ENCODE data around the gene CALCOCO2. TPM values are rescaled to one million over a fixed set of nuclear protein-coding genes. Genes with fewer than 3 reads are reported as not detected.

CALCOCO2 gene, protein sequence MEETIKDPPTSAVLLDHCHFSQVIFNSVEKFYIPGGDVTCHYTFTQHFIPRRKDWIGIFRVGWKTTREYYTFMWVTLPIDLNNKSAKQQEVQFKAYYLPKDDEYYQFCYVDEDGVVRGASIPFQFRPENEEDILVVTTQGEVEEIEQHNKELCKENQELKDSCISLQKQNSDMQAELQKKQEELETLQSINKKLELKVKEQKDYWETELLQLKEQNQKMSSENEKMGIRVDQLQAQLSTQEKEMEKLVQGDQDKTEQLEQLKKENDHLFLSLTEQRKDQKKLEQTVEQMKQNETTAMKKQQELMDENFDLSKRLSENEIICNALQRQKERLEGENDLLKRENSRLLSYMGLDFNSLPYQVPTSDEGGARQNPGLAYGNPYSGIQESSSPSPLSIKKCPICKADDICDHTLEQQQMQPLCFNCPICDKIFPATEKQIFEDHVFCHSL
- 27.6 and 32.7 TPM in 2 replicates for total RNA-seq

DNA sequence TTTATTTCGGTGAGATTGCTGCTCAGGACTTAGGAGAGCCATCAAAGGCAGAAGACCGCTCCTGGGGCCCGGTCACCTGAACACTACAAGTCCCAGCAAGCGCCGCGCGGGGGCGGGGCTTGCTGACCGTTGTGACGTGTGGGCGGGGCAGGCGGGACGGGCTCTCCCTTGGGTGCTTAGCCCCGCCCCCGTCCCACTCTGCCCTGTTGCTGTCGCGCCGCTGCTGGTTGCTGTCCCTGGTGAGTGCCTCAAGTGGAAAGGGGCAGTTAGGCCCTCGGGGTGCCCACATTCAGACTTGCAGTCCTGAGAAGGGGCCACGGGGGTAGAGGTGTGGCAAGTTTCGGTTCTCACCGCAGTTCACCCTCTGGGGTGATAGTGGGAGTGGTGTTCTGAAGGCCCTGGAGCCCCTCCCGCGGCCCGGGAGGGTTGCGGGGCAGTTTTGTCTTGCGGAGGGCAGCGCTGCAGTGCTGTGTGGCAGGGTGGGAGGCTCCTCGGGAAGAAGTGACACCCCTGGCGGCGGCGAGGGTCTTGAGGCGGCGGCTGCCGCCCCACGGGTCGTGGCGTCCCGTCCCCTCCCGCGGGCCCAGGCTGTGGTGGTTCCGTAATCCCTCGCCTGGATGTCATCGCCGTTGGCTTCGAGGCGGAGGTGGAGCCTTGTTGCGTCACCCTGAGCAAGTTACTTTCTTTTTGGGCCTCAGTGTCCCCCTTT is at the start of gene CALCOCO2:
CALCOCO2 (plus strand) TSS at position 196 of the 709 bp plus-strand sequence. CDS start 10,673 bp downstream, outside the sequence.

DNA sequence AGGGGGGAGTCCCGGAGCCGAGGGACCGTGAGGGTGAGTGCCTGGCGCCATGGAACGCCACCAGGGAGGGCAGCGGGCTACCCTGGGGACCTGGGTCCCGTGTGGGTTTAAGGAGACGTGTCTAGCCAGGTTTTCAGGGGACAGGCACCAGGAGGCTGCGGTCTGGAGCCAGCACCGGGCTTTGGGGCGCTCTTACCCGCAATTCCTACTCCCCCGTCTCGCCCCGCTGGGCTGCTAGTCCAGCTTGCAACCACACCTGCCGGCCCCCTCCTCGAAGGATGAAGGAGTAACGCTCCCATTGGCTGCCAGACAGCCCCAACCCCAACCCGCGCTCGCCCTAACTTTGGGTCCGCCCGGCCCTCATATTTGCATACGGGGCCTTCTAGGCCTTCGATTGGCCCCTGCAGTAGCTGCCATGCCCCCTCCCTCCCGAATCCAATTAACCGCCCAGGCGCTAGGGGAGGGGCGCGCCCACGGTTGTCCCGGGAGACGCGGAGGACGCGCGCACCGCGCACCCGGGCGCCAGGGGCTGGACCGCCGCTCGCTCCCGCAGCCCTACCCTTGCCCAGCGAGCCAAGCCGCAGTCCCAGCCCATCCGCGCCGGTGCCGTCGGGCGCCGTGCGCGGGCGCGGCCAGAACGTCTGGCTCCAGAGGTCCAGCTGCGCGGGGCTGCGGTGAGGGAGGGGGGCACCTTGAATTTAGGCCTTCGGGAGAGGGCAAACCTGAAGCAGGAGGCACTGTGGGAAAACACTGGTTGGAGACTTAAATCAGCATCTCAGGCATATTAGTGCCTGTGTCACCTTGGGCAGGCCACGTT is 13.9 kb upstream of the CALCOCO2 start, which contains the start of gene TTLL6:
TTLL6 (minus strand) TSS at position 456 of the 817 bp plus-strand sequence; CDS start at position 299, 157 bp downstream.

DNA sequence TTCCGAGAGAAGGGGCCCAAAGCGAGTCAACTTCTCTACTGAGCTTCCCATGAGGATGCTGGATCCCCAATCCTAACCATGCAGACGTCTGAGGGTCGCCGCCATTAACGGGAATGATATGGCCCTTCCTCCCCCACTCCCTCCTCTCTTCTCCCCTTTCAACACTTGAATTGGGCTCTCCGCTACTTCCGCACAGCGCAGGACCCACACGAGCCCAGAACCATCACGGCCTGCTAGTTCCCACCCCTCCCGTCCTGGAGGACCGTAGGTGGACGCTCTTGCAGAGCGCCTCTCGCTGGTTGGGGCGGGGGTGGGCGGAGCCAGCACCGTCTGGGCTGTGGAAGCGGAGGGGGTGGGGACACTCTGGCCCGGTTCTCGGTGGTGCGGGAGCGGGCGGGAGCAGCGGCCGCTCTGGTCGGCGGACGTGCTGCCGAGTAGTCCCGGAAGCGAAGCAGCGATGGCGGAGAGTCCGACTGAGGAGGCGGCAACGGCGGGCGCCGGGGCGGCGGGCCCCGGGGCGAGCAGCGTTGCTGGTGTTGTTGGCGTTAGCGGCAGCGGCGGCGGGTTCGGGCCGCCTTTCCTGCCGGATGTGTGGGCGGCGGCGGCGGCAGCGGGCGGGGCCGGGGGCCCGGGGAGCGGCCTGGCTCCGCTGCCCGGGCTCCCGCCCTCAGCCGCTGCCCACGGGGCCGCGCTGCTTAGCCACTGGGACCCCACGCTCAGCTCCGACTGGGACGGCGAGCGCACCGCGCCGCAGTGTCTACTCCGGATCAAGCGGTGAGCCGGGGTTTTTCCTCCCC is 77.4 kb downstream of the CALCOCO2 start, which contains the start of gene UBE2Z:
UBE2Z (plus strand) TSS at position 361 of the 797 bp plus-strand sequence; CDS start at position 458, 97 bp downstream.

Other genes starting within 250 kb of the CALCOCO2 start
- 0.84 TPM in 1 of 2 replicates, not detected in the other for gene HOXB3, start 240.8 kb upstream of the CALCOCO2 start, total RNA-seq
- gene HOXB5, start 237.3 kb upstream of the CALCOCO2 start, total RNA-seq = not detected in 2 replicates
- gene HOXB6, start 226.0 kb upstream of the CALCOCO2 start, total RNA-seq = 0.08 TPM in 1 of 2 replicates, not detected in the other
- gene HOXB7, start 220.0 kb upstream of the CALCOCO2 start, total RNA-seq = 0.16 TPM in 1 of 2 replicates, not detected in the other
- gene HOXB8, start 215.7 kb upstream of the CALCOCO2 start, total RNA-seq = not detected in 2 replicates
- gene HOXB9, start 204.7 kb upstream of the CALCOCO2 start, total RNA-seq = not detected in 2 replicates
- not detected in 2 replicates for gene PRAC1, start 108.5 kb upstream of the CALCOCO2 start, total RNA-seq
- not detected in 2 replicates for gene PRAC2, start 107.8 kb upstream of the CALCOCO2 start, total RNA-seq
- gene HOXB13, start 102.3 kb upstream of the CALCOCO2 start, total RNA-seq = not detected in 2 replicates
- not detected in 2 replicates for gene TTLL6, start 13.8 kb upstream of the CALCOCO2 start, total RNA-seq
- 133 and 215 TPM in 2 replicates for gene ATP5MC1, start 61.8 kb downstream of the CALCOCO2 start, total RNA-seq
- gene UBE2Z, start 77.4 kb downstream of the CALCOCO2 start, total RNA-seq = 72.0 and 79.5 TPM in 2 replicates
- 92.3 and 99.6 TPM in 2 replicates for gene SNF8, start 113.8 kb downstream of the CALCOCO2 start, total RNA-seq
- gene GIP, start 137.6 kb downstream of the CALCOCO2 start, total RNA-seq = not detected in 2 replicates
- not detected in 2 replicates for gene IGF2BP1, start 166.3 kb downstream of the CALCOCO2 start, total RNA-seq